ENCODE data around the gene PLCD3.

DNA sequence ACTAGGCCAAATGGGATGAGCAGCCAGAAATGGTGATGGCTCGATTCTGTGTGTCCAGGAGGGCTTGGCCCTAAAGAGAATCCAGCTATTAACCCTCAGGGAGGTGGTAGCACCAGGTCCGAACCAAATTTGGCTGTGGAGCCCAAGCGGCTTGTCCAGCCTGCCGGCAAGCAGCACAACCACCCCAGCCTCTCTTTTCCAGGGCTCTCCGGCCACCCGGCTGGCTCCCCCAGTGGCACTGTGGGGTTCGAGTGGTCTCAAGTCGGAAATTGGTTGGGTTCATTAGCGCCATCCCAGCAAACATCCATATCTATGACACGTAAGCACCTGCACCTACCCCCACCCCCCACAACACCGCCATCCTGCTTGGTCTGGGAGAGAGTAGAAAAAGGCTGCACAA, 35.4 kb downstream of the PLCD3 start:
- TF ChIP-seq POLR2A (IDR thresholded peaks at IDR 0.05) (no peak), POLR2AphosphoS5 (IDR thresholded peaks at IDR 0.05) (no peak)
- TF ChIP-seq, protein P1, sequence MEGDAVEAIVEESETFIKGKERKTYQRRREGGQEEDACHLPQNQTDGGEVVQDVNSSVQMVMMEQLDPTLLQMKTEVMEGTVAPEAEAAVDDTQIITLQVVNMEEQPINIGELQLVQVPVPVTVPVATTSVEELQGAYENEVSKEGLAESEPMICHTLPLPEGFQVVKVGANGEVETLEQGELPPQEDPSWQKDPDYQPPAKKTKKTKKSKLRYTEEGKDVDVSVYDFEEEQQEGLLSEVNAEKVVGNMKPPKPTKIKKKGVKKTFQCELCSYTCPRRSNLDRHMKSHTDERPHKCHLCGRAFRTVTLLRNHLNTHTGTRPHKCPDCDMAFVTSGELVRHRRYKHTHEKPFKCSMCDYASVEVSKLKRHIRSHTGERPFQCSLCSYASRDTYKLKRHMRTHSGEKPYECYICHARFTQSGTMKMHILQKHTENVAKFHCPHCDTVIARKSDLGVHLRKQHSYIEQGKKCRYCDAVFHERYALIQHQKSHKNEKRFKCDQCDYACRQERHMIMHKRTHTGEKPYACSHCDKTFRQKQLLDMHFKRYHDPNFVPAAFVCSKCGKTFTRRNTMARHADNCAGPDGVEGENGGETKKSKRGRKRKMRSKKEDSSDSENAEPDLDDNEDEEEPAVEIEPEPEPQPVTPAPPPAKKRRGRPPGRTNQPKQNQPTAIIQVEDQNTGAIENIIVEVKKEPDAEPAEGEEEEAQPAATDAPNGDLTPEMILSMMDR (IDR thresholded peaks at IDR 0.05): no peak
